Measurements from ENCODE around the gene C17orf107.

GRCh38 chr17:4947411-4948165, 48.3 kb downstream of the C17orf107 start:
- TF ChIP-seq CTCF (IDR thresholded peaks at IDR 0.05): no peak
- TF ChIP-seq POLR2A (IDR thresholded peaks at IDR 0.05): no peak
